ENCODE data around the gene BUB3. TPM values are rescaled to one million over a fixed set of nuclear protein-coding genes. Genes with fewer than 3 reads are reported as not detected.
A peak's percentile ranks its signal among the peaks of the same experiment; 100 is the strongest.

The BUB3 gene
- total and polyA plus RNA-seq, 2 of the 8 experiments (the other 6 are each of a cell fraction or from before 2014, with no cell fraction given): 183 to 207 TPM

GRCh38 chr10:123143825-123144168 lies 10.4 kb upstream of the BUB3 start:
- H3K14ac ChIP-seq (ENCODE audit: insufficient read length): no peak overlapping the region
- H3K27me3 ChIP-seq (replicated peaks in 1 of 4; ENCODE audit: control insufficient read depth in 3 of 4, extremely low read depth in 1 of 4, insufficient read depth in 3 of 4, low read length in 3 of 4): peaks cover 94 to 100% (median 99%) of the 10 kb centered on the region in 4 experiments
- no peak overlapping the region for H2BK20ac ChIP-seq (ENCODE audit: low read length)
- H3K36me3 ChIP-seq (ENCODE audit: control insufficient read depth in 2 of 4, insufficient read depth in 4 of 4, low read length in 3 of 4): no peaks in the 10 kb centered on the region; a peak in 1 of 8 replicates
- H3K4me1 ChIP-seq (replicated peaks in 1 of 4; ENCODE audit: control insufficient read depth in 3 of 4, insufficient read depth in 4 of 4, low read length in 3 of 4): peaks cover 14 to 56% (median 34%) of the 10 kb centered on the region in 4 experiments
- CTCF ChIA-PET (ENCODE audit: partially characterized antibody): interaction anchor here (0.7 to 5.1 kb wide), 7 partner anchors 10 to 823 kb away, joined by 3 to 35 read pairs (median 6); no protein-coding TSS in a partner anchor
- H4K5ac ChIP-seq (ENCODE audit: insufficient read length, low read depth, low read length): no peak overlapping the region
- peak overlapping the region in 1 of 4 experiments; percentile 51; a peak in 2 of 8 replicates for H3K4me3 ChIP-seq (ENCODE audit: extremely low read depth in 1 of 4, insufficient read depth in 2 of 4, low read depth in 3 of 4, low read length in 4 of 4)
- 0 out of 2 replicates have a peak overlapping the region, but pooled peaks have one; percentile 27 for H2BK12ac ChIP-seq (ENCODE audit: low read depth, low read length)
- H4K20me1 ChIP-seq (replicated peaks in 1 of 2; ENCODE audit: control insufficient read depth in 1 of 2, insufficient read depth in 2 of 2, low read length in 2 of 2): peaks cover 11 to 32% of the 10 kb centered on the region in 2 experiments
- no peak overlapping the region for H3K4ac ChIP-seq (replicated peaks; ENCODE audit: insufficient read length, low read depth, low read length)
- no peak for DNase-seq (ENCODE audit: low read depth in 1 of 2, low spot score in 2 of 2)
- TF ChIP-seq CBX8 (IDR thresholded peaks at IDR 0.05; ENCODE audit: borderline replicate concordance, low read depth, low read length) (peak; percentile 20; the same call in 1 of the 2 replicates), SP1 (IDR thresholded peaks at IDR 0.05; ENCODE audit: low read depth, low read length) (no peak)
- no peaks in the 10 kb centered on the region for H3K79me2 ChIP-seq (ENCODE audit: control insufficient read depth in 1 of 2, insufficient read depth in 2 of 2, low read length in 2 of 2)
- no peaks in the 10 kb centered on the region for H3K9me3 ChIP-seq (ENCODE audit: insufficient read depth in 2 of 2, low read depth in 1 of 2, low read length in 1 of 2)
- no peak overlapping the region for H3K18ac ChIP-seq (ENCODE audit: extremely low read depth, low read length)
- H2BK5ac ChIP-seq (ENCODE audit: low read depth, low read length): no peak overlapping the region
- H3K4me2 ChIP-seq (ENCODE audit: insufficient read depth in 1 of 2, low read depth in 2 of 2, low read length in 2 of 2): peak overlapping the region; percentile 67 to 70; a peak in 3 of 4 replicates
- H2AFZ ChIP-seq (ENCODE audit: low read length): no peak overlapping the region
- WGBS, 2 experiments (ENCODE audit: extremely low coverage in 1 of 2, insufficient coverage in 1 of 2, insufficient read length in 1 of 2, insufficient replicate concordance in 2 of 2, low coverage in 1 of 2, low lambda C conversion rate in 2 of 2, missing lambda C conversion rate in 1 of 2): 8% methylated on average over 10 of the region's 10 CpGs; no CpG with 5 or more reads in 1 of the 2 experiments
- peaks cover 9% of the 10 kb centered on the region; the same call in 1 of the 2 replicates for H3K23me2 ChIP-seq (ENCODE audit: low read depth, low read length)
- no peaks in the 10 kb centered on the region for H3K79me1 ChIP-seq (ENCODE audit: low read depth, low read length)
- POLR2A ChIA-PET (ENCODE audit: partially characterized antibody): interaction anchor here (4.2 kb wide), 1 partner anchor 10 kb away, joined by 31 read pairs; no protein-coding TSS in a partner anchor
- no peak overlapping the region for H2BK120ac ChIP-seq (replicated peaks; ENCODE audit: low read depth, low read length)
- no peak overlapping the region for H3K56ac ChIP-seq (replicated peaks; ENCODE audit: insufficient read length, low read depth, low read length)
- no peak overlapping the region for H4K91ac ChIP-seq (replicated peaks; ENCODE audit: insufficient read length, low read length)
- no peak overlapping the region for H4K8ac ChIP-seq (ENCODE audit: extremely low read depth, insufficient read depth, low read length)
- H3K9ac ChIP-seq (replicated peaks in 1 of 4; ENCODE audit: extremely low read depth in 1 of 4, low read depth in 3 of 4, low read length in 3 of 4): no peak overlapping the region
- no peak overlapping the region for H3K27ac ChIP-seq (ENCODE audit: low read depth, low read length)
- no peak for FAIRE-seq
- H2BK15ac ChIP-seq (ENCODE audit: low read length): no peak overlapping the region
- no peak overlapping the region for H3K23ac ChIP-seq (ENCODE audit: insufficient read length)
- H2AK5ac ChIP-seq (ENCODE audit: low read depth, low read length): no peak overlapping the region

Data from H1 (cell line).